LNCAP (cell line): ENCODE data around the gene GOLT1A.

ENCODE experiments used
- TF ChIP-seq, protein P1 (sequence below): fragments of 450-650 bp; IDR thresholded peaks from 2 replicates; pipeline ENCODE4 v1.5.1; 2017; ENCODE audit warnings: mild to moderate bottlenecking

GOLT1A gene

GRCh38 chr1:204192046-204192445 lies 21.7 kb downstream of the GOLT1A start:
- TF ChIP-seq, protein P1, sequence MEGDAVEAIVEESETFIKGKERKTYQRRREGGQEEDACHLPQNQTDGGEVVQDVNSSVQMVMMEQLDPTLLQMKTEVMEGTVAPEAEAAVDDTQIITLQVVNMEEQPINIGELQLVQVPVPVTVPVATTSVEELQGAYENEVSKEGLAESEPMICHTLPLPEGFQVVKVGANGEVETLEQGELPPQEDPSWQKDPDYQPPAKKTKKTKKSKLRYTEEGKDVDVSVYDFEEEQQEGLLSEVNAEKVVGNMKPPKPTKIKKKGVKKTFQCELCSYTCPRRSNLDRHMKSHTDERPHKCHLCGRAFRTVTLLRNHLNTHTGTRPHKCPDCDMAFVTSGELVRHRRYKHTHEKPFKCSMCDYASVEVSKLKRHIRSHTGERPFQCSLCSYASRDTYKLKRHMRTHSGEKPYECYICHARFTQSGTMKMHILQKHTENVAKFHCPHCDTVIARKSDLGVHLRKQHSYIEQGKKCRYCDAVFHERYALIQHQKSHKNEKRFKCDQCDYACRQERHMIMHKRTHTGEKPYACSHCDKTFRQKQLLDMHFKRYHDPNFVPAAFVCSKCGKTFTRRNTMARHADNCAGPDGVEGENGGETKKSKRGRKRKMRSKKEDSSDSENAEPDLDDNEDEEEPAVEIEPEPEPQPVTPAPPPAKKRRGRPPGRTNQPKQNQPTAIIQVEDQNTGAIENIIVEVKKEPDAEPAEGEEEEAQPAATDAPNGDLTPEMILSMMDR, result no peak

- TF ChIP-seq, protein P1, result no peak
These were observed 22.3 kb downstream of the GOLT1A start for GRCh38 chr1:204191456-204191855.

GRCh38 chr1:204190212-204191211 lies 23.3 kb downstream of the GOLT1A start:
- TF ChIP-seq, protein P1, result no peak

DNA sequence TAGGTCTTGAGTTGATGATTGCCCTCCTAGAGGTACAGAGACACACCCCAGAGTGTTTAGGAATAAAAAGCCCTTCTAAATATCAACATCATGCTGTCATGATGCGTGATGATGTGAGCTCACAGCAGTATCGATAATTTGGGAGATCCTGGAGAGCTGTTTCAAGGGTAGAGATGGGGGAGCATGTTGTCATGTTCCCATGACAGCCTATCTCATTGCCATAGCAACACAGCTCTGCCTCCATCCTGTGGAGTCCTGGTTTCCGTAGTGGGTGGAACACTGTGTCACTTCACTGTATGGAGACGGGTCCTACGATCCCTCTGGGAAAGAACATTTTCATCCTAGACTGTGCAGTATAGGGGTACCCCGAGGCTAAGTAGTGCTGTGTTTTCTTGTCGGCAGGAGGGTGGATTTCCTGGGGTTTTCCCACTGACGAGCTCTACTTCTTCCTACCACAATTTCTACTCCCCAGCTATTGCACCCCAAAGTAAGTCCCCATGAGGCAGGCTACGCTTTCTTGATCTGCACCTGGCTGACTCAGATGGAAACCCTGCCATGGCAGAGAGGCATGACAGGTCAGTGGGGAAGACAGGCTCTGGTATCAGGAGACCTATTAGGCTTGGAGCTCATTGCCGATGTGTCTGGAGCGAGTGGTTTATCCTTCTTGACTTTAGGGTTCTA lies 24.7 kb downstream of the GOLT1A start:
- TF ChIP-seq, protein P1, result no peak

DNA sequence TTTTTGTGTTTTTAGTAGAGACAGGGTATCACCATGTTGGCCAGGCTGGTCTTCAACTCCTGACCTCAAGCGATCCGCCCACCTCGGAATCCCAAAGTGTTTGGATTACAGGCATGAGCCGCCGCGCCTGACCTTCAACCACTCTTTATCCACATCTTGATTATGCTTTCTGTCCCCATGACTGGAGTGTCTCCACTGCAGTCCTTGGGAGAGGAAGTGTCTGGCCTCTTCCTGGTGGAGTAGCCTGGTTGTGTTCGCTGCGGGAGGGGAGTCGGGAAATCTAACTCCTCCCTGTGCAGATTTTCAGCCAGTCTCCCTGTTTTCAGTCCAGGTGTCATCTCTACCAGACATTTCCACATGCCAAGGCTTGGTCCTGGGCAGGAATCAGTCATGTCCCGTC lies 27.2 kb downstream of the GOLT1A start:
- TF ChIP-seq, protein P1, result no peak

- TF ChIP-seq, protein P1, result no peak
These were observed 32.7 kb downstream of the GOLT1A start for GRCh38 chr1:204181116-204181515.

- TF ChIP-seq, protein P1, result no peak
These were observed 33.7 kb downstream of the GOLT1A start for GRCh38 chr1:204180133-204180532.
